ENCODE data around the gene ADSL. TPM values are rescaled to one million over a fixed set of nuclear protein-coding genes. Genes with fewer than 3 reads are reported as not detected.

ADSL gene
- total and polyA plus RNA-seq, 9 of the 15 experiments (the other 6 are each of a cell fraction or from before 2014, with no cell fraction given): 112 to 322 (median 146) TPM

DNA sequence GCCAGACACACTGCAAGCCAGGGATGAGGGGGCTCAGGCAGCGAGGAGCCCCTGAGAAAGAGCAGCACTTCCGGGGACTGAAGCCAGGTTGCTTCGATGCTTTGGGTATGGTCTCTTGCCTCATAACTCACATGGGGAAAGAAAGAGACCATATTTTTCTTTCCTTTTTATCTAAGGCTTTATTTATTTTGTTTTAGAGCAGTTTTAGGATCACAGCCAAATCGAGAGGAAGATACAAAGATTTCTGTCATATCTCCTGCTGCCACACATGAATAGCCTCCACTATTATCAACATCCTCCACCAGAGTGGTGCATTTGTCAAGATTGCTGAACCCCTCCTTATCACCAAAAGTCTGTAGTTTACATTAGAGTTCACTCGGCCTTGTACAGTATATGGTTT, 24.3 kb upstream of the ADSL start (continued):
- TF ChIP-seq, protein P1, sequence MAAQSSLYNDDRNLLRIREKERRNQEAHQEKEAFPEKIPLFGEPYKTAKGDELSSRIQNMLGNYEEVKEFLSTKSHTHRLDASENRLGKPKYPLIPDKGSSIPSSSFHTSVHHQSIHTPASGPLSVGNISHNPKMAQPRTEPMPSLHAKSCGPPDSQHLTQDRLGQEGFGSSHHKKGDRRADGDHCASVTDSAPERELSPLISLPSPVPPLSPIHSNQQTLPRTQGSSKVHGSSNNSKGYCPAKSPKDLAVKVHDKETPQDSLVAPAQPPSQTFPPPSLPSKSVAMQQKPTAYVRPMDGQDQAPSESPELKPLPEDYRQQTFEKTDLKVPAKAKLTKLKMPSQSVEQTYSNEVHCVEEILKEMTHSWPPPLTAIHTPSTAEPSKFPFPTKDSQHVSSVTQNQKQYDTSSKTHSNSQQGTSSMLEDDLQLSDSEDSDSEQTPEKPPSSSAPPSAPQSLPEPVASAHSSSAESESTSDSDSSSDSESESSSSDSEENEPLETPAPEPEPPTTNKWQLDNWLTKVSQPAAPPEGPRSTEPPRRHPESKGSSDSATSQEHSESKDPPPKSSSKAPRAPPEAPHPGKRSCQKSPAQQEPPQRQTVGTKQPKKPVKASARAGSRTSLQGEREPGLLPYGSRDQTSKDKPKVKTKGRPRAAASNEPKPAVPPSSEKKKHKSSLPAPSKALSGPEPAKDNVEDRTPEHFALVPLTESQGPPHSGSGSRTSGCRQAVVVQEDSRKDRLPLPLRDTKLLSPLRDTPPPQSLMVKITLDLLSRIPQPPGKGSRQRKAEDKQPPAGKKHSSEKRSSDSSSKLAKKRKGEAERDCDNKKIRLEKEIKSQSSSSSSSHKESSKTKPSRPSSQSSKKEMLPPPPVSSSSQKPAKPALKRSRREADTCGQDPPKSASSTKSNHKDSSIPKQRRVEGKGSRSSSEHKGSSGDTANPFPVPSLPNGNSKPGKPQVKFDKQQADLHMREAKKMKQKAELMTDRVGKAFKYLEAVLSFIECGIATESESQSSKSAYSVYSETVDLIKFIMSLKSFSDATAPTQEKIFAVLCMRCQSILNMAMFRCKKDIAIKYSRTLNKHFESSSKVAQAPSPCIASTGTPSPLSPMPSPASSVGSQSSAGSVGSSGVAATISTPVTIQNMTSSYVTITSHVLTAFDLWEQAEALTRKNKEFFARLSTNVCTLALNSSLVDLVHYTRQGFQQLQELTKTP (IDR thresholded peaks at IDR 0.05; ENCODE audit: low read depth in 1 of 2, partially characterized antibody in 2 of 2): no peak
- no peak for TF ChIP-seq PRMT5 (CRISPR knock-in tag; IDR thresholded peaks at IDR 0.05)
- TF ChIP-seq, protein P2, sequence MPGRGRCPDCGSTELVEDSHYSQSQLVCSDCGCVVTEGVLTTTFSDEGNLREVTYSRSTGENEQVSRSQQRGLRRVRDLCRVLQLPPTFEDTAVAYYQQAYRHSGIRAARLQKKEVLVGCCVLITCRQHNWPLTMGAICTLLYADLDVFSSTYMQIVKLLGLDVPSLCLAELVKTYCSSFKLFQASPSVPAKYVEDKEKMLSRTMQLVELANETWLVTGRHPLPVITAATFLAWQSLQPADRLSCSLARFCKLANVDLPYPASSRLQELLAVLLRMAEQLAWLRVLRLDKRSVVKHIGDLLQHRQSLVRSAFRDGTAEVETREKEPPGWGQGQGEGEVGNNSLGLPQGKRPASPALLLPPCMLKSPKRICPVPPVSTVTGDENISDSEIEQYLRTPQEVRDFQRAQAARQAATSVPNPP (IDR thresholded peaks at IDR 0.05; ENCODE audit: borderline replicate concordance, insufficient read depth, insufficient read length): no peak
- no peak for TF ChIP-seq TEAD2 (tag; IDR thresholded peaks at IDR 0.05)
- no peak for TF ChIP-seq NR2F6 (CRISPR knock-in tag; IDR thresholded peaks at IDR 0.05)
- TF ChIP-seq ELK1 (CRISPR knock-in tag; IDR thresholded peaks at IDR 0.05): no peak
- TF ChIP-seq, protein P3, sequence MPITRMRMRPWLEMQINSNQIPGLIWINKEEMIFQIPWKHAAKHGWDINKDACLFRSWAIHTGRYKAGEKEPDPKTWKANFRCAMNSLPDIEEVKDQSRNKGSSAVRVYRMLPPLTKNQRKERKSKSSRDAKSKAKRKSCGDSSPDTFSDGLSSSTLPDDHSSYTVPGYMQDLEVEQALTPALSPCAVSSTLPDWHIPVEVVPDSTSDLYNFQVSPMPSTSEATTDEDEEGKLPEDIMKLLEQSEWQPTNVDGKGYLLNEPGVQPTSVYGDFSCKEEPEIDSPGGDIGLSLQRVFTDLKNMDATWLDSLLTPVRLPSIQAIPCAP (CRISPR knock-in tag; IDR thresholded peaks at IDR 0.05; ENCODE audit: borderline replicate concordance): no peak
- TF ChIP-seq, protein P4, sequence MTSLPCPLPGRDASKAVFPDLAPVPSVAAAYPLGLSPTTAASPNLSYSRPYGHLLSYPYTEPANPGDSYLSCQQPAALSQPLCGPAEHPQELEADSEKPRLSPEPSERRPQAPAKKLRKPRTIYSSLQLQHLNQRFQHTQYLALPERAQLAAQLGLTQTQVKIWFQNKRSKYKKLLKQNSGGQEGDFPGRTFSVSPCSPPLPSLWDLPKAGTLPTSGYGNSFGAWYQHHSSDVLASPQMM (CRISPR knock-in tag; IDR thresholded peaks at IDR 0.05): no peak
- TF ChIP-seq ESRRA (IDR thresholded peaks at IDR 0.05; ENCODE audit: borderline replicate concordance, low read depth): peak; percentile 38; the same call in 1 of the 2 replicates
- TF ChIP-seq, protein P5, sequence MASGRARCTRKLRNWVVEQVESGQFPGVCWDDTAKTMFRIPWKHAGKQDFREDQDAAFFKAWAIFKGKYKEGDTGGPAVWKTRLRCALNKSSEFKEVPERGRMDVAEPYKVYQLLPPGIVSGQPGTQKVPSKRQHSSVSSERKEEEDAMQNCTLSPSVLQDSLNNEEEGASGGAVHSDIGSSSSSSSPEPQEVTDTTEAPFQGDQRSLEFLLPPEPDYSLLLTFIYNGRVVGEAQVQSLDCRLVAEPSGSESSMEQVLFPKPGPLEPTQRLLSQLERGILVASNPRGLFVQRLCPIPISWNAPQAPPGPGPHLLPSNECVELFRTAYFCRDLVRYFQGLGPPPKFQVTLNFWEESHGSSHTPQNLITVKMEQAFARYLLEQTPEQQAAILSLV (tag; IDR thresholded peaks at IDR 0.05): no peak

Data from K562 (cell line).